NCI-H510A (cell line): ENCODE measurements around the gene MEGF10.

Experiments used
- DNase-seq: peaks from one replicate; lab custom pipeline; 2025; lab: John Stamatoyannopoulos, UW

The MEGF10 gene

GRCh38 chr5:127411381-127411780 lies 120.8 kb downstream of the MEGF10 start:
- DNase-seq = no peak

- no peak for DNase-seq
Measured at GRCh38 chr5:127412698-127413097, 122.1 kb downstream of the MEGF10 start.

GRCh38 chr5:127415034-127415433 lies 124.4 kb downstream of the MEGF10 start:
- DNase-seq = no peak

- no peak for DNase-seq
Measured at GRCh38 chr5:127416906-127417305, 126.3 kb downstream of the MEGF10 start.

- no peak for DNase-seq
Measured at GRCh38 chr5:127417528-127417927, 126.9 kb downstream of the MEGF10 start.

GRCh38 chr5:127418367-127418766 lies 127.8 kb downstream of the MEGF10 start:
- DNase-seq = no peak

- DNase-seq = no peak
Measured at GRCh38 chr5:127418974-127419682, 128.5 kb downstream of the MEGF10 start.

GRCh38 chr5:127419683-127420257 lies 129.2 kb downstream of the MEGF10 start:
- no peak for DNase-seq

- no peak for DNase-seq
Measured at GRCh38 chr5:127420758-127421157, 130.2 kb downstream of the MEGF10 start.

- no peak for DNase-seq
Measured at GRCh38 chr5:127421471-127421870, 130.9 kb downstream of the MEGF10 start.

- DNase-seq = no peak
Measured at GRCh38 chr5:127423173-127423798, 132.7 kb downstream of the MEGF10 start.

GRCh38 chr5:127425037-127425436 lies 134.4 kb downstream of the MEGF10 start:
- DNase-seq = no peak

- DNase-seq = no peak
Measured at GRCh38 chr5:127425868-127426267, 135.3 kb downstream of the MEGF10 start.

- no peak for DNase-seq
Measured at GRCh38 chr5:127426661-127427060, 136.1 kb downstream of the MEGF10 start.

GRCh38 chr5:127428276-127428675 lies 137.7 kb downstream of the MEGF10 start:
- no peak for DNase-seq

- no peak for DNase-seq
Measured at GRCh38 chr5:127428748-127429147, 138.2 kb downstream of the MEGF10 start.

- DNase-seq = no peak
Measured at GRCh38 chr5:127429928-127430327, 139.3 kb downstream of the MEGF10 start.

- no peak for DNase-seq
Measured at GRCh38 chr5:127430627-127431026, 140.0 kb downstream of the MEGF10 start.

- no peak for DNase-seq
Measured at GRCh38 chr5:127431977-127432585, 141.5 kb downstream of the MEGF10 start.

GRCh38 chr5:127433526-127433925 lies 142.9 kb downstream of the MEGF10 start:
- no peak for DNase-seq

GRCh38 chr5:127434588-127434987 lies 144.0 kb downstream of the MEGF10 start:
- no peak for DNase-seq

GRCh38 chr5:127435821-127436220 lies 145.2 kb downstream of the MEGF10 start:
- no peak for DNase-seq

GRCh38 chr5:127439644-127440043 lies 149.0 kb downstream of the MEGF10 start:
- DNase-seq = no peak
